H9 (cell line): ENCODE data around the gene MYO1C. TPM values are rescaled to one million over a fixed set of nuclear protein-coding genes. Genes with fewer than 3 reads are reported as not detected.

Source experiments
- DNase-seq: peaks from one replicate; pipeline ENCODE4 v3.0.0-alpha.2; 2017
- H2AFZ ChIP-seq: one replicate; pipeline ENCODE4 v1.6.1; 2013; ENCODE audit warnings: mild to moderate bottlenecking, low read length, control low read depth, moderate library complexity
- H2AK5ac ChIP-seq: 2 replicates; pipeline ENCODE4 v1.6.1; 2013; ENCODE audit warnings: low read length, control low read depth, mixed read lengths; ENCODE audit not compliant: insufficient read length
- H2BK120ac ChIP-seq: one replicate; pipeline ENCODE4 v1.6.1; 2013; ENCODE audit warnings: low read depth, mild to moderate bottlenecking, low read length, control low read depth, inconsistent platforms; ENCODE audit not compliant: poor library complexity, severe bottlenecking
- H2BK12ac ChIP-seq: 2 replicates; pipeline ENCODE4 v1.6.1; 2013; ENCODE audit warnings: low read length, control low read depth, mixed read lengths, low read depth; ENCODE audit not compliant: insufficient read length
- H2BK15ac ChIP-seq: 2 replicates; pipeline ENCODE4 v1.6.1; 2013; ENCODE audit warnings: low read depth, low read length, control low read depth
- H2BK20ac ChIP-seq: one replicate; pipeline ENCODE4 v1.6.1; 2013; ENCODE audit warnings: low read depth, mild to moderate bottlenecking, low read length, control low read depth, inconsistent platforms; ENCODE audit not compliant: poor library complexity, severe bottlenecking
- H2BK5ac ChIP-seq: 2 replicates; pipeline ENCODE4 v1.6.1; 2013; ENCODE audit warnings: low read length, control low read depth, mixed read lengths; ENCODE audit not compliant: insufficient read length
- H3K14ac ChIP-seq: 2 replicates; pipeline ENCODE4 v1.6.1; 2013; ENCODE audit warnings: low read length, control low read depth; ENCODE audit not compliant: insufficient read depth
- H3K18ac ChIP-seq: 2 replicates; pipeline ENCODE4 v1.6.1; 2013; ENCODE audit warnings: low read depth, mild to moderate bottlenecking, mixed read lengths, low read length, control low read depth; ENCODE audit not compliant: insufficient read length
- H3K23ac ChIP-seq: 2 replicates; pipeline ENCODE4 v1.6.1; 2013; ENCODE audit warnings: low read length, control low read depth, mixed read lengths, low read depth; ENCODE audit not compliant: insufficient read length
- H3K23me2 ChIP-seq: 2 replicates; pipeline ENCODE4 v1.6.1; 2013; ENCODE audit warnings: low read depth, mild to moderate bottlenecking, mixed read lengths, low read length, control low read depth; ENCODE audit not compliant: insufficient read length, poor library complexity, severe bottlenecking
- H3K27ac ChIP-seq: 2 replicates; pipeline ENCODE4 v1.5.1; 2013; ENCODE audit warnings: low read length, control low read depth, mixed read lengths, low read depth; ENCODE audit not compliant: insufficient read length
- H3K27me3 ChIP-seq: 2 replicates; pipeline ENCODE4 v1.6.1; 2013; ENCODE audit warnings: low read length, control low read depth, inconsistent platforms; ENCODE audit not compliant: insufficient read depth
- H3K4ac ChIP-seq: 2 replicates; pipeline ENCODE4 v1.6.1; 2013; ENCODE audit warnings: low read depth, mild to moderate bottlenecking, control low read depth, inconsistent platforms, low read length, moderate library complexity
- H3K4me1 ChIP-seq: 2 replicates; pipeline ENCODE4 v1.6.1; 2013; ENCODE audit warnings: low read length, control low read depth, inconsistent platforms; ENCODE audit not compliant: insufficient read depth
- H3K4me2 ChIP-seq: 2 replicates; pipeline ENCODE4 v1.6.1; 2013; ENCODE audit warnings: low read length, control low read depth, mixed read lengths; ENCODE audit not compliant: insufficient read length, insufficient read depth
- H3K56ac ChIP-seq: 2 replicates; pipeline ENCODE4 v1.6.1; 2013; ENCODE audit warnings: low read depth, mild to moderate bottlenecking, mixed read lengths, low read length, control low read depth; ENCODE audit not compliant: insufficient read length
- H3K79me1 ChIP-seq: 2 replicates; pipeline ENCODE4 v1.6.1; 2013; ENCODE audit warnings: low read depth, mild to moderate bottlenecking, moderate library complexity, low read length, control low read depth, inconsistent platforms; ENCODE audit not compliant: insufficient read depth, poor library complexity, severe bottlenecking
- H3K79me2 ChIP-seq: 2 replicates; pipeline ENCODE4 v1.6.1; 2013; ENCODE audit warnings: low read length, control low read depth, inconsistent platforms; ENCODE audit not compliant: insufficient read depth
- H3K9ac ChIP-seq: 2 replicates; pipeline ENCODE4 v1.6.1; 2013; ENCODE audit warnings: low read length, control low read depth, mixed read lengths; ENCODE audit not compliant: insufficient read length; ENCODE audit errors: extremely low read depth
- H3K9me3 ChIP-seq: one replicate; pipeline ENCODE4 v1.6.1; 2013; ENCODE audit warnings: low read depth, low read length, inconsistent platforms; ENCODE audit not compliant: control insufficient read depth
- H3T11ph ChIP-seq: one replicate; pipeline ENCODE4 v1.6.1; 2013; ENCODE audit warnings: mild to moderate bottlenecking, low read length, control low read depth, inconsistent platforms
- H4K20me1 ChIP-seq: one replicate; pipeline ENCODE4 v1.6.1; 2013; ENCODE audit not compliant: control insufficient read depth, insufficient read length, insufficient read depth
- H4K5ac ChIP-seq: 2 replicates; pipeline ENCODE4 v1.6.1; 2013; ENCODE audit warnings: low read depth, mild to moderate bottlenecking, mixed read lengths, low read length, control low read depth; ENCODE audit not compliant: insufficient read length
- H4K8ac ChIP-seq: replicated peaks from 2 replicates; pipeline ENCODE4 v1.6.1; 2013; ENCODE audit warnings: low read length, control low read depth, mixed read lengths, low read depth; ENCODE audit not compliant: insufficient read length
- H4K91ac ChIP-seq: 2 replicates; pipeline ENCODE4 v1.6.1; 2013; ENCODE audit warnings: low read depth, mild to moderate bottlenecking, moderate library complexity, mixed read lengths, low read length, control low read depth; ENCODE audit not compliant: insufficient read length
- H3K27ac Mint-ChIP-seq, 3 experiments: 2 replicates in 2 of 3; 3 replicates in 1 of 3; pipeline ENCODE4 v1.8.0; 2020 to 2021; ENCODE audit warnings: mixed read lengths in 3 of 3, mild to moderate bottlenecking in 1 of 3, moderate library complexity in 1 of 3
- H3K27me3 Mint-ChIP-seq: 2 replicates; pipeline ENCODE4 v1.8.0; 2021; ENCODE audit warnings: low read depth, mild to moderate bottlenecking, moderate library complexity, mixed read lengths
- H3K36me3 Mint-ChIP-seq, 3 experiments: 2 replicates in 2 of 3; 3 replicates in 1 of 3; pipeline ENCODE4 v1.8.0; 2020 to 2021; ENCODE audit warnings: low read depth in 3 of 3, mixed read lengths in 3 of 3; ENCODE audit not compliant: insufficient read depth in 1 of 3
- H3K4me1 Mint-ChIP-seq, 2 experiments: 2 replicates each; pipeline ENCODE4 v1.8.0; 2020; ENCODE audit warnings: mixed read lengths in 2 of 2
- H3K4me3 Mint-ChIP-seq, 2 experiments: 2 replicates in 1 of 2; 3 replicates in 1 of 2; pipeline ENCODE4 v1.8.0; 2020 to 2021; ENCODE audit warnings: mild to moderate bottlenecking in 2 of 2, mixed read lengths in 2 of 2, moderate library complexity in 1 of 2
- H3K9me3 Mint-ChIP-seq, 2 experiments: 2 replicates in 1 of 2; 3 replicates in 1 of 2; pipeline ENCODE4 v1.8.0; 2020; ENCODE audit warnings: mild to moderate bottlenecking in 2 of 2, mixed read lengths in 2 of 2, moderate library complexity in 1 of 2
- WGBS: extraction: QIAGEN DNeasy Blood & Tissue Kit; methylation state at CpG from one replicate; pipeline ENCODE4 v1.1.7; 2013; ENCODE audit warnings: missing lambda C conversion rate, low lambda C conversion rate, mixed read lengths; ENCODE audit not compliant: insufficient read length; ENCODE audit errors: extremely low coverage; 5-methylcytosine and 5-hydroxymethylcytosine counted together
- total RNA-seq: library from RNA; stranded (reverse); gene quantifications from 2 replicates; pipeline ENCODE4 v1.2.1, GENCODE V29; 2021
- TF ChIP-seq, protein P1 (sequence below): fragments of 200-600 bp; sonication (generic); conservative IDR thresholded peaks from 3 replicates; pipeline ENCODE4 v1.8.0; 2021; ENCODE audit warnings: antibody characterized with exemption, mild to moderate bottlenecking

The MYO1C gene
- total RNA-seq, 1 experiment from 2014 or later, result 86.5 TPM

DNA sequence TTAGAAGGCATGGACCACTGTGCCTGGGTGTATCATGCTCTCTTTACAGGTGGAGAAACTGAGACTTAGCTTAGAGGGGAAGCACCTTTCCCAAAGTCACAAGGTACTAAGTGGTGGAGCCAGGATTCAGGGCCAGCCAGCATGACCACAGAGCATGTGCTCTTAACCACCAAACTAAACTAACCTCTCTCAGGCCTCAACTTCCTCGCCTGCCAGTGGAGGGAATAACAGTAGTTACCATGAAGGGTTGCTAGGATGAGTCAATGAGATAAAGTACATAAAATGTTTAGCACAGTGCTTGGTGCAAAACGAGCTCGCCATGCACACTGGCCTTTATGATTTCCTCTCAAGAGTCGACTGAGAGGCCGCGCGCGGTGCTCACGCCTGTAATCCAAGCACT, 6.4 kb upstream of the MYO1C start:
- no peak overlapping the region for H2BK20ac ChIP-seq
- H2BK5ac ChIP-seq, result no peak overlapping the region
- H3K4ac ChIP-seq, result no peak overlapping the region
- H3K27me3 ChIP-seq, result no peaks in the 10 kb centered on the region
- H3K18ac ChIP-seq, result no peak overlapping the region
- H3K4me1 Mint-ChIP-seq, result no peaks in the 10 kb centered on the region
- no peaks in the 10 kb centered on the region for H3K79me1 ChIP-seq
- no peaks in the 10 kb centered on the region for H3K4me1 ChIP-seq
- no peak overlapping the region for H2AK5ac ChIP-seq
- no peak overlapping the region for H3K56ac ChIP-seq
- H3K14ac ChIP-seq, result no peak overlapping the region
- H2BK12ac ChIP-seq, result no peak overlapping the region
- H3K27ac ChIP-seq, result no peak overlapping the region
- H3K79me2 ChIP-seq, result no peaks in the 10 kb centered on the region
- no peak overlapping the region for H3K9ac ChIP-seq
- no peak overlapping the region for H3K27ac Mint-ChIP-seq
- DNase-seq, result no peak
- no peak overlapping the region for H4K5ac ChIP-seq
- H3K23ac ChIP-seq, result no peak overlapping the region
- H3K9me3 ChIP-seq, result no peaks in the 10 kb centered on the region
- no peak overlapping the region for H3K4me2 ChIP-seq
- H3T11ph ChIP-seq, result no peak overlapping the region
- no peaks in the 10 kb centered on the region for H3K23me2 ChIP-seq
- no peaks in the 10 kb centered on the region for H3K27me3 Mint-ChIP-seq
- WGBS, result no CpG with 5 or more reads among the region's 9 CpGs
- no peak overlapping the region for H3K4me3 Mint-ChIP-seq
- no peaks in the 10 kb centered on the region for H4K20me1 ChIP-seq
- no peak overlapping the region for H2AFZ ChIP-seq
- no peaks in the 10 kb centered on the region for H3K9me3 Mint-ChIP-seq
- no peak overlapping the region for H2BK15ac ChIP-seq
- H4K8ac ChIP-seq, result no peak overlapping the region
- H4K91ac ChIP-seq, result no peak overlapping the region
- H2BK120ac ChIP-seq, result no peak overlapping the region
- peaks cover 0 to 14% (median 3%) of the 10 kb centered on the region in 3 experiments; a peak in 4 of 7 replicates for H3K36me3 Mint-ChIP-seq
- TF ChIP-seq, protein P1, sequence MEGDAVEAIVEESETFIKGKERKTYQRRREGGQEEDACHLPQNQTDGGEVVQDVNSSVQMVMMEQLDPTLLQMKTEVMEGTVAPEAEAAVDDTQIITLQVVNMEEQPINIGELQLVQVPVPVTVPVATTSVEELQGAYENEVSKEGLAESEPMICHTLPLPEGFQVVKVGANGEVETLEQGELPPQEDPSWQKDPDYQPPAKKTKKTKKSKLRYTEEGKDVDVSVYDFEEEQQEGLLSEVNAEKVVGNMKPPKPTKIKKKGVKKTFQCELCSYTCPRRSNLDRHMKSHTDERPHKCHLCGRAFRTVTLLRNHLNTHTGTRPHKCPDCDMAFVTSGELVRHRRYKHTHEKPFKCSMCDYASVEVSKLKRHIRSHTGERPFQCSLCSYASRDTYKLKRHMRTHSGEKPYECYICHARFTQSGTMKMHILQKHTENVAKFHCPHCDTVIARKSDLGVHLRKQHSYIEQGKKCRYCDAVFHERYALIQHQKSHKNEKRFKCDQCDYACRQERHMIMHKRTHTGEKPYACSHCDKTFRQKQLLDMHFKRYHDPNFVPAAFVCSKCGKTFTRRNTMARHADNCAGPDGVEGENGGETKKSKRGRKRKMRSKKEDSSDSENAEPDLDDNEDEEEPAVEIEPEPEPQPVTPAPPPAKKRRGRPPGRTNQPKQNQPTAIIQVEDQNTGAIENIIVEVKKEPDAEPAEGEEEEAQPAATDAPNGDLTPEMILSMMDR, result no peak
